GM23338 (cell line): ENCODE measurements around the gene CLEC11A.

Source experiments
- CREB1 ChIP-seq: fragments of 250-450 bp; sonication (Bioruptor Pico); IDR thresholded peaks from 2 replicates; pipeline ENCODE4 v1.5.0; 2020; ENCODE audit warnings: low read depth, mild to moderate bottlenecking, moderate library complexity
- EZH2 ChIP-seq: fragments of 200-600 bp; sonication (generic); IDR thresholded peaks from one replicate; pipeline ENCODE4 v1.8.0; 2017; ENCODE audit warnings: antibody characterized with exemption, mild to moderate bottlenecking, low read depth; ENCODE audit not compliant: unreplicated experiment
- EZH2phosphoT487 ChIP-seq: fragments of 200-600 bp; sonication (generic); IDR thresholded peaks from one replicate; pipeline ENCODE4 v1.8.1; 2018; ENCODE audit warnings: antibody characterized with exemption; ENCODE audit not compliant: unreplicated experiment
- JUNB ChIP-seq: IDR thresholded peaks from one replicate; pipeline ENCODE4 v1.6.1; 2016; ENCODE audit warnings: antibody characterized with exemption; ENCODE audit not compliant: unreplicated experiment
- REST ChIP-seq: IDR thresholded peaks from one replicate; pipeline ENCODE4 v1.6.1; 2018; ENCODE audit warnings: antibody characterized with exemption; ENCODE audit not compliant: unreplicated experiment
- TF ChIP-seq, protein P1 (sequence below), 2 experiments: fragments of 200-600 bp in 1 of 2; sonication (generic) in 1 of 2; conservative IDR thresholded peaks; 2 replicates each; pipeline versions ENCODE4 v1.5.1 to v1.6.1; 2016 to 2017; ENCODE audit warnings: antibody characterized with exemption in 2 of 2, low read depth in 2 of 2, mild to moderate bottlenecking in 2 of 2, moderate library complexity in 1 of 2

DNA sequence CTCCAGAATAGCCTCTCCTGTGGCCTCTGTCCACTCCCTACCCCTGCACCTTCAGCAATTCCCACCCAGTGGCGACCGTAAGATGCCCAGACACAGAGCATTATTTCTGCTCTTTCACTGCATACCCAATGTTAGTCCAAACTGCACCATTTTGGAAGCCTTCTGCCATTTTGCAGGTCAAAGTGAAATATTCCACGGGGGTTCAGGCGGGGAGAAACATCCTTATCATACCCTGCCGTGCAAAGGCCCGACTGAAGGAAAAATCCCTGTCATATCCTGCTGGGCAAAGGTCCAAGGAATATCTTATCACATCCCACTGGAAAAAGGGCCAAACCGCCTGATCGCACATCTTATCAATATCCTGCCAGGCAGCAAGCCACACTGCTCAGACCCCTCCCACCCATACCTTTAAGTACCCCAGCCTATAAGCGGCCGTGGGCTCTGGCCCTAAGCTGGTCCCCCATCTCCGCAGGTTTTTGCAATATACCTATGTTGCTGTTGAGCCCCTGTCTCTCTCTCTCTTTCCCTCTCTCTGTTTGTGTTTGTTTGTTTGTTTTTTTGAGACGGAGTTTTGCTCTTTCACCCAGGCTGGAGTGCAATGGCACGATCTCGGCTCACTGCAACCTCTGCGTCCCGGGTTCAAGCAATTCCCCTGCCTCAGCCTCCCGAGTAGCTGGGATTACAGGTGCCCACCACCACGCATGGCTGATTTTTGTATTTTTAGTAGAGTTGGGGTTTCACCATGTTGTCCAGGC lies 18.2 kb downstream of the CLEC11A start:
- no peak for TF ChIP-seq EZH2phosphoT487
- TF ChIP-seq, protein P1, sequence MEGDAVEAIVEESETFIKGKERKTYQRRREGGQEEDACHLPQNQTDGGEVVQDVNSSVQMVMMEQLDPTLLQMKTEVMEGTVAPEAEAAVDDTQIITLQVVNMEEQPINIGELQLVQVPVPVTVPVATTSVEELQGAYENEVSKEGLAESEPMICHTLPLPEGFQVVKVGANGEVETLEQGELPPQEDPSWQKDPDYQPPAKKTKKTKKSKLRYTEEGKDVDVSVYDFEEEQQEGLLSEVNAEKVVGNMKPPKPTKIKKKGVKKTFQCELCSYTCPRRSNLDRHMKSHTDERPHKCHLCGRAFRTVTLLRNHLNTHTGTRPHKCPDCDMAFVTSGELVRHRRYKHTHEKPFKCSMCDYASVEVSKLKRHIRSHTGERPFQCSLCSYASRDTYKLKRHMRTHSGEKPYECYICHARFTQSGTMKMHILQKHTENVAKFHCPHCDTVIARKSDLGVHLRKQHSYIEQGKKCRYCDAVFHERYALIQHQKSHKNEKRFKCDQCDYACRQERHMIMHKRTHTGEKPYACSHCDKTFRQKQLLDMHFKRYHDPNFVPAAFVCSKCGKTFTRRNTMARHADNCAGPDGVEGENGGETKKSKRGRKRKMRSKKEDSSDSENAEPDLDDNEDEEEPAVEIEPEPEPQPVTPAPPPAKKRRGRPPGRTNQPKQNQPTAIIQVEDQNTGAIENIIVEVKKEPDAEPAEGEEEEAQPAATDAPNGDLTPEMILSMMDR (conservative IDR thresholded peaks at IDR 0.05; ENCODE audit: low read depth in 2 of 2): no peak
- no peak for TF ChIP-seq EZH2
- TF ChIP-seq REST: no peak
- no peak for TF ChIP-seq CREB1
- no peak for TF ChIP-seq JUNB
